AG20443 (cell line): ENCODE measurements around the gene THAP5.
A peak's percentile ranks its signal among the peaks of the same experiment; 100 is the strongest.

Experiments
- DNase-seq: peaks from one replicate; pipeline ENCODE4 v3.0.0; 2012; ENCODE audit warnings: low spot score, mixed read lengths

THAP5 gene

GRCh38 chr7:108569381-108570145, at the start of gene THAP5, which contains the start of gene DNAJB9:
TSS of gene THAP5 (minus strand) at chr7:108569706. CDS start at chr7:108569569, 137 bp downstream.
TSS of gene DNAJB9 (plus strand) at chr7:108569874. CDS start at chr7:108571727, 1,853 bp downstream.
- DNase-seq: peak; percentile 99

GRCh38 chr7:108618056-108618455, 48.5 kb upstream of the THAP5 start:
- DNase-seq: no peak

GRCh38 chr7:108614896-108615295, 45.4 kb upstream of the THAP5 start:
- DNase-seq: no peak

GRCh38 chr7:108613949-108614381, 44.5 kb upstream of the THAP5 start:
- DNase-seq: no peak

GRCh38 chr7:108613147-108613948, 43.8 kb upstream of the THAP5 start:
- DNase-seq: peak; percentile 40

- no peak for DNase-seq
Observed at GRCh38 chr7:108611268-108611667, 41.8 kb upstream of the THAP5 start.

- DNase-seq: no peak
Observed at GRCh38 chr7:108609643-108610042, 40.1 kb upstream of the THAP5 start.

- no peak for DNase-seq
Observed at GRCh38 chr7:108605559-108606201, 36.2 kb upstream of the THAP5 start.

GRCh38 chr7:108604307-108605077, 35.0 kb upstream of the THAP5 start:
- no peak for DNase-seq

- no peak for DNase-seq
Observed at GRCh38 chr7:108603656-108604306, 34.3 kb upstream of the THAP5 start.

GRCh38 chr7:108600399-108600798, 30.9 kb upstream of the THAP5 start:
- no peak for DNase-seq

- DNase-seq: no peak
Observed at GRCh38 chr7:108598914-108599580, 29.5 kb upstream of the THAP5 start.

GRCh38 chr7:108598153-108598552, 28.6 kb upstream of the THAP5 start:
- DNase-seq: no peak

GRCh38 chr7:108596560-108596959, 27.1 kb upstream of the THAP5 start:
- no peak for DNase-seq

- DNase-seq: peak; percentile 11
Observed at GRCh38 chr7:108592646-108593201, 23.2 kb upstream of the THAP5 start.

GRCh38 chr7:108590606-108591005, 21.1 kb upstream of the THAP5 start:
- DNase-seq: no peak

GRCh38 chr7:108589874-108590273, 20.4 kb upstream of the THAP5 start:
- no peak for DNase-seq

GRCh38 chr7:108589199-108589598, 19.7 kb upstream of the THAP5 start:
- no peak for DNase-seq

- DNase-seq: no peak
Observed at GRCh38 chr7:108586274-108586710, 16.8 kb upstream of the THAP5 start.

- DNase-seq: no peak
Observed at GRCh38 chr7:108585843-108586242, 16.3 kb upstream of the THAP5 start.
